Sigmoid colon (tissue), 7 donors: ENCODE results near the gene DCAF10. TPM values are rescaled to one million over a fixed set of nuclear protein-coding genes. Genes with fewer than 3 reads are reported as not detected.

Experiments used
- DNase-seq: peaks from one replicate; pipeline ENCODE4 v3.0.0-alpha.2; 2019
- H3K27ac ChIP-seq, 4 donors: fragments of 200-600 bp; sonication (generic); one replicate each; pipeline ENCODE4 v1.5.1; 2016 to 2019; ENCODE audit warnings: mild to moderate bottlenecking in 1 of 4
- H3K27me3 ChIP-seq, 3 donors: fragments of 200-600 bp; sonication (generic); one replicate each; pipeline ENCODE4 v1.5.1; 2019; ENCODE audit warnings: mild to moderate bottlenecking in 1 of 3
- H3K36me3 ChIP-seq, 4 donors: fragments of 200-600 bp; sonication (generic); one replicate each; pipeline ENCODE4 v1.5.1; 2016 to 2019
- H3K4me1 ChIP-seq, 4 donors: fragments of 200-600 bp; sonication (generic); one replicate each; pipeline ENCODE4 v1.5.1; 2017 to 2019
- H3K4me3 ChIP-seq, 4 donors: fragments of 200-600 bp; sonication (generic); one replicate each; pipeline ENCODE4 v1.5.1; 2017 to 2019; ENCODE audit warnings: mild to moderate bottlenecking in 2 of 4, moderate library complexity in 1 of 4
- H3K9me3 ChIP-seq, 4 donors: fragments of 200-600 bp in 3 of 4; sonication (generic) in 3 of 4; one replicate each; pipeline versions ENCODE4 v1.5.1 to v1.6.1; 2013 to 2019
- CTCF ChIP-seq, 4 experiments: fragments of 450-650 bp in 3 of 4; fragments of 200-600 bp in 1 of 4; IDR thresholded peaks; one replicate each; pipeline ENCODE4 v1.5.1; 2016 to 2019; ENCODE audit warnings: antibody characterized with exemption in 4 of 4, mild to moderate bottlenecking in 3 of 4, moderate library complexity in 2 of 4
- EP300 ChIP-seq, 4 donors: sonication (generic); formaldehyde crosslinking; IDR thresholded peaks; one replicate each; pipeline ENCODE4 v1.6.1; 2017; ENCODE audit warnings: antibody characterized with exemption in 4 of 4
- POLR2A ChIP-seq, 2 donors: fragments of 450-650 bp; IDR thresholded peaks; one replicate each; pipeline ENCODE4 v1.6.1; 2016; ENCODE audit warnings: antibody characterized with exemption in 2 of 2, mild to moderate bottlenecking in 2 of 2, moderate library complexity in 2 of 2
- POLR2AphosphoS5 ChIP-seq, 4 donors: sonication (generic); formaldehyde crosslinking; IDR thresholded peaks; one replicate each; pipeline ENCODE4 v1.6.1; 2017; ENCODE audit warnings: antibody characterized with exemption in 4 of 4
- WGBS, 2 donors: extraction: QIAGEN DNeasy Blood & Tissue Kit; methylation state at CpG; one replicate each; pipeline ENCODE4 v1.1.7; 2013; 5-methylcytosine and 5-hydroxymethylcytosine counted together
- intact Hi-C: fragments of 100-400 bp; cut with DNase I; formaldehyde crosslinking; loops from one replicate; pipeline ENCODE4 v1.15.1; 2023
- polyA plus RNA-seq, 3 donors: library from polyadenylated mRNA; stranded (reverse); fragments of 200-250 nt; gene quantifications; one replicate each; pipeline ENCODE4 v1.2.3, GENCODE V29; 2013
- total RNA-seq, 4 donors: library from RNA; depleted of rRNA; stranded (reverse); fragments of >200 nt; gene quantifications; one replicate each; pipeline ENCODE4 v1.1.0, GENCODE V29; 2016
- donor health status: healthy with polysubstance abuse.
- donor health status: Bipolar disorder and iron deficiency.
- donor health status: healthy.

DCAF10 gene
- total and polyA plus RNA-seq, 7 donors = 4.8 to 49.3 (median 29.1) TPM

- Histone ChIP-seq H3K27ac (peak overlapping the region in 2 of 4 donors; percentile 17 to 18), H3K4me1 (peaks cover 0 to 10% (median 2%) of the 10 kb centered on the region in 4 donors), H3K9me3 (no peaks in the 10 kb centered on the region), H3K36me3 (peaks cover 0 to 8% (median 0%) of the 10 kb centered on the region in 4 donors), H3K4me3 (no peak overlapping the region), H3K27me3 (no peaks in the 10 kb centered on the region)
- WGBS, 2 donors = 53 to 59% methylated on average over 11 of the region's 11 CpGs
- TF ChIP-seq POLR2AphosphoS5 (IDR thresholded peaks at IDR 0.05) (peak in 2 of 4 donors; percentile 15 to 25), POLR2A (IDR thresholded peaks at IDR 0.05) (no peak), EP300 (IDR thresholded peaks at IDR 0.05) (no peak), CTCF (IDR thresholded peaks at IDR 0.05) (peak; percentile 94 to 98 (median 96))
- peak; percentile 87 for DNase-seq
- intact Hi-C loops = loop anchor here (1.0 to 5.0 kb wide), 5 partner anchors 156 to 479 kb away; partner anchors contain the start of genes ALDH1B1 and SHB
Observed at GRCh38 chr9:37913480-37914153, 113.0 kb downstream of the DCAF10 start.

- TF ChIP-seq POLR2A (IDR thresholded peaks at IDR 0.05) (no peak), POLR2AphosphoS5 (IDR thresholded peaks at IDR 0.05) (no peak), EP300 (IDR thresholded peaks at IDR 0.05) (no peak), CTCF (IDR thresholded peaks at IDR 0.05) (no peak)
- Histone ChIP-seq H3K27me3 (no peaks in the 10 kb centered on the region), H3K4me3 (no peak overlapping the region), H3K4me1 (peaks cover 0 to 10% (median 2%) of the 10 kb centered on the region in 4 donors), H3K9me3 (no peaks in the 10 kb centered on the region), H3K36me3 (peaks cover 0 to 14% (median under 1%) of the 10 kb centered on the region in 4 donors), H3K27ac (peak overlapping the region in 2 of 4 donors; percentile 17 to 18)
- intact Hi-C loops = loop anchor here (5.0 kb wide), 1 partner anchor 478 kb away; the partner anchor contains the start of gene ALDH1B1
- no peak for DNase-seq
- 68 to 81% methylated on average over 8 of the region's 8 CpGs for WGBS, 2 donors
Observed at GRCh38 chr9:37914154-37914551, 113.6 kb downstream of the DCAF10 start.

GRCh38 chr9:37914701-37915358 lies 114.2 kb downstream of the DCAF10 start:
- H3K9me3 ChIP-seq = no peaks in the 10 kb centered on the region
- intact Hi-C loops = loop anchor here (5.0 kb wide), 1 partner anchor 477 kb away; the partner anchor contains the start of gene ALDH1B1
- DNase-seq = no peak
- TF ChIP-seq POLR2AphosphoS5 (IDR thresholded peaks at IDR 0.05) (no peak), EP300 (IDR thresholded peaks at IDR 0.05) (no peak)
- 83 to 87% methylated on average over 11 of the region's 11 CpGs for WGBS, 2 donors
- H3K4me1 ChIP-seq = peaks cover 0 to 10% (median 2%) of the 10 kb centered on the region in 4 donors
- no peaks in the 10 kb centered on the region for H3K27me3 ChIP-seq
- peaks cover 0 to 17% (median 3%) of the 10 kb centered on the region in 4 donors for H3K36me3 ChIP-seq
- no peak overlapping the region for H3K4me3 ChIP-seq
- no peak overlapping the region for H3K27ac ChIP-seq

GRCh38 chr9:37915911-37916470 lies 115.4 kb downstream of the DCAF10 start:
- DNase-seq = peak; percentile 29
- peaks cover 0 to 10% (median 2%) of the 10 kb centered on the region in 4 donors for H3K4me1 ChIP-seq

More at GRCh38 chr9:37915911-37916470, 115.4 kb downstream of the DCAF10 start:
- intact Hi-C loops = no loop called here
- Histone ChIP-seq H3K27ac (peak overlapping the region in 3 of 4 donors; percentile 33 to 67 (median 55)), H3K27me3 (no peaks in the 10 kb centered on the region), H3K36me3 (peaks cover 0 to 17% (median 3%) of the 10 kb centered on the region in 4 donors), H3K4me3 (no peak overlapping the region), H3K9me3 (no peaks in the 10 kb centered on the region)
- TF ChIP-seq POLR2A (IDR thresholded peaks at IDR 0.05) = no peak
- TF ChIP-seq POLR2AphosphoS5 (IDR thresholded peaks at IDR 0.05) = no peak
- TF ChIP-seq CTCF (IDR thresholded peaks at IDR 0.05) = no peak
- no peak for TF ChIP-seq EP300 (IDR thresholded peaks at IDR 0.05)
- WGBS, 2 donors = 90 to 92% methylated on average over 14 of the region's 14 CpGs
